HPDE6-E6E7 (cell line): ENCODE data around the gene IL17D.
"Not testable (repeated sequence)": the region's sequence is repeated elsewhere in the genome, so short reads cannot be mapped to it uniquely, and the experiment has no call there.

Source experiments
- DNase-seq: peaks from one replicate; pipeline ENCODE4 v3.0.0; 2011; ENCODE audit warnings: missing footprints; ENCODE audit errors: extremely low spot score

The IL17D gene

DNA sequence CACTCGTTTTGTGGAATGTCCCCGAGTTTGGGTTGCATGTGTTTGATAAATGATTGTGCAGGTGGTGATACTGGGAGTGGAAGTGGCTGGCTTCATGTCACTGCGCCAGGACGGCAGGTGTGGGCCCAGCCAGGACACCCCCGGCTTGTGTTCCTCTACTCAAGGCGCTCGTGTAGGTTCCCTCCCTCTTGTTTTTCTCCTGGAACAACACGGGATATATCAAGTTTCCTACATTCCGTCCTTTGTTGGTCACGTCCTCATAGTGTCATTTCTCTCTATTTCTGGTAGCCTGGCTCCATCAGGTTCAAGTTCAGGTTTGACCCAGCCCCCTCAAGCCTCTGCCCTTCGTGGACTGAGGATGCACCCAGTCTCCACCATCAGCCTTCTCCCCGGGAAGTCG lies 16.3 kb downstream of the IL17D start:
- DNase-seq = no peak

DNA sequence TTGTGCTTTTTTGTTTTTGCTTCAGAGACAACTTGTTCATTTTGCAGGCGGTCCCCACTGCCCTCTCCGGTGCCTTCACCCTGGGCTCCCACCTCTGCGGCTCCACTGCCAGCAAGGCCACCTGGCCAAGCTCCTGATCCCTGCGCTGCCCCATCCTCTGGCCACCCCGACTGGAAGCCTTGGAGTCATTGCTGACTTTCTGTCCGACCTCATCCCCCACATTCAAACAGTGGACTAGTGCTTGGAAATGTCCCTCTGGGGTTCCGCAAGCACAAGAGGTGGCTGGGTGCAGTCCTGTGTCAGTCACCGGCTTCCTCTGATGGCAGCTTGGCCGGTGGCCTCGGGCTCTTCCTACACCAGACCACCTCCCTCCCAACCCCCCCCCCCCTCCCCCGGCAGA lies 17.0 kb downstream of the IL17D start:
- no peak for DNase-seq

DNA sequence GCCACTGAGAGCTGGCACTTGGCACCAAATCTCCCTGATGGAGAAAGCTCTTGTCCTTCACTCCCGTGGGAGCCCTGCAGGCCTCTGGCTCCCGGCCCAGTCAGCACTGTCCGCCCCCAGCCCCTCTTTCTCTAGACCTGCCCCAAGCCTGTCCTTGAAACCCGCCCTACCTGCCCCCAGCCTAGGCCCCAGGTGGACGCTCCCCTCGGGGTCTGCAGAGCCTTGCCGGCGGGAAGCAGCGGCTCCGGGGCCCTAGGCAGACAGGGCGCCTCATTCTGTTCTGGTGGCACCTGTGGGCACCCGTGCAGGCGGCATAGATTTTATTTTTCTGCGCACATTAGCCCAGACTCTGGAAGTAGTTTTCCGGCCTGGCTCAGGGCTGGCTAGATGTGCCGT lies 17.6 kb downstream of the IL17D start:
- DNase-seq = no peak

DNA sequence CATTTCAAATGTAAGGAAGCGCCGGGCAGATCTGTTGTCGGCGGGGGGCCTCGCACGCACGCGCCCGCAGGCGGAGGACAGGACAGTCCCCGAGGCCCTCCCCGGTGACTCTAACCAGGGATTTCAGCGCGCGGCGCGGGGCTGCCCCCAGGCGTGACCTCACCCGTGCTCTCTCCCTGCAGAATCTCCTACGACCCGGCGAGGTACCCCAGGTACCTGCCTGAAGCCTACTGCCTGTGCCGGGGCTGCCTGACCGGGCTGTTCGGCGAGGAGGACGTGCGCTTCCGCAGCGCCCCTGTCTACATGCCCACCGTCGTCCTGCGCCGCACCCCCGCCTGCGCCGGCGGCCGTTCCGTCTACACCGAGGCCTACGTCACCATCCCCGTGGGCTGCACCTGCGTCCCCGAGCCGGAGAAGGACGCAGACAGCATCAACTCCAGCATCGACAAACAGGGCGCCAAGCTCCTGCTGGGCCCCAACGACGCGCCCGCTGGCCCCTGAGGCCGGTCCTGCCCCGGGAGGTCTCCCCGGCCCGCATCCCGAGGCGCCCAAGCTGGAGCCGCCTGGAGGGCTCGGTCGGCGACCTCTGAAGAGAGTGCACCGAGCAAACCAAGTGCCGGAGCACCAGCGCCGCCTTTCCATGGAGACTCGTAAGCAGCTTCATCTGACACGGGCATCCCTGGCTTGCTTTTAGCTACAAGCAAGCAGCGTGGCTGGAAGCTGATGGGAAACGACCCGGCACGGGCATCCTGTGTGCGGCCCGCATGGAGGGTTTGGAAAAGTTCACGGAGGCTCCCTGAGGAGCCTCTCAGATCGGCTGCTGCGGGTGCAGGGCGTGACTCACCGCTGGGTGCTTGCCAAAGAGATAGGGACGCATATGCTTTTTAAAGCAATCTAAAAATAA lies 18.2 kb downstream of the IL17D start:
- DNase-seq = no peak

DNA sequence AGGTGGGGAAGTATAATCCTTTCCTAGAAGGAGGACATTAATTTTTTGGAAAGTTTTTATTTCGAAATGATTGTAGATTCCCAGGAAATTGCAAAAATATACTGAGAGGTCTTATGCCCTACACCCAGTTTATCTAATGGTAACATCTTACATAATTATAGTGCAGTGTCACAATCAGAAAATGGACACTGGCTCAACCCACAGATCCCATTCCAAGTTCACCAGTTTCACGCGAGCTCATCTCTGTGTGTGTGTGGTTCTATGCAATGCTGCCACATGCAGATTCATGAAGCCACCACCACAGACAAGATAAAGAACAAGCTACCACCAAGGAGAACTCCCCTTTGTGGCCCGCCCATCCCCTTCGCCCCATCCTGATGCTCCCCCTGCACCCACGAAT lies 24.4 kb downstream of the IL17D start:
- DNase-seq = no peak

DNA sequence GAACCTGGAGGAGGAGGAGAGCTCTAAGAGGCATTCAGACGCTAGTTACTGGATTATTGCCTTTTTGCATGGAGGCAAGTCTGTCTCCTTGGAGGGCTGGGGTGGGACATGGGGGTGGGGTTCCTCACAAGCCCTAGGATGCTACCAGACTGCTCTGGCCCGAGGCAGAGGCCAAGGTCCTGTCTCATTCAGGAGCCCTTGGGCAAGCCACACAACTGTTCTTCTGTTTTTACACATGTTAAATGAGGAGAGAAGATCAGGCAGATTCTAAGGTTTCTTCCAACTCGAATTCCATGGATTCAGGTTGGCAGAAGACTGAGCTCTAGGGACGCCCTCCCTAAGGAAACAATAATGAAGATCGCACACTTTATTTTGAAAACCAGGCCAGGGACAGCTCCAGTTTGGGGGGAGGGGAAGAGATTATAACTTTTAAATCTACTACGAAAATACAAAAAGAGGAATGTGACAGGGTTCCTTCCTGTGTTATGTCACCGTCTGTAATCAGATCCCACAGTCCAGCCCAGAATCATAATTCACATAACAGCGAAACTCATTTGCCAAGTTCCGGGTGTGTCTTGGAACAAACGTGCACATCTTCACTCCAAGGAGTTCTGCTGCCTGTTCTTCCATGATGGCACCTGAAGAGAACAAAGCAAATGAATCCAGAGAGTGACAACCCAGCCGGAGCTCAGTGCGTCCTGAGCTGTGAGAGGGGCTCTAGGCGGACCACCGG lies 25.2 kb downstream of the IL17D start:
- DNase-seq = no peak

DNA sequence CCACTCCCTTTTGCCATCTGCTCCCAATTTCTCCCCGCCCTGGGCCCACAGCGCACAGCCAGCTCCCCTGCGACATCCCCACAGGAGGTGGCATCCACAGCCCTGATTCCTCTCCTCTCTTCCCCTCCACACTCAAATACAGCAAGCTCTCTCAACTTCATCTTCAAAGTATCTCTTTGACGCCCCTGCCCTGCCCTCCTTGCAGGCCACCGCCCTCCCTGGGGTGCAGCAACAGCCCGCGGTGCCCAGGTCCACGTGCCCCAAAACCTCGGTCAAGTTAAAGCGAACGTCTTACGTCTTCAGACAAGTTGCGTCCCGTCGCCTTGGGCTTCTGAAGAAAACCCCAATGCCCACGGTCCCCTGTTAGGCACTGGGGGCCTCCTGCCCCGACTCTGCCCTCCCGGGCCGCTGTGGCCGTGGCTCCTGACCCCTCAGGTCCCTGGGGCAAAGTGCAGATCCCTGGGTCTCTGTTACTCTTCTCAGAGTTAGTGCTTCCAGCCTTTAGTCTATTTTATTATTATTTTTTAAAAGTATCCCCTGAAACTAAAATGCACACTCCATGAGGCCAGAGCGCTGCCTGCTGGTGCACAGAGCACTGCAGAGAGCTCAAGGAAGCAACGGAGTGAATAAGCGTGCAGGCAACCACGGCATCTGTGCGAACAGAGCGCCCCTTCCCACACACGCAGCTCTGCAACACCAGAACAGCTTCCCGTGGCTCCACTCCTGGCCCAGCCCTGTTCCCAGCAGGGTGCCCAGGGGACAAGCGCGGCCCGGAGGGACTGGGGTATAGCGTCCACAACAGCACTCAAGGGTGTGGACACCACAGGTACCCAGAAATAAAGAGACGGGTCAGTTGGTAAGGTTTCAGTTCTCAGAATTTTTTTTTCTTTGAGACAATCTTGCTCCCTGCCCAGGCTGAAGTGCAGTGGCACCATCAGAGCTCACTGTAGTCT lies 26.4 kb downstream of the IL17D start:
- no peak for DNase-seq

DNA sequence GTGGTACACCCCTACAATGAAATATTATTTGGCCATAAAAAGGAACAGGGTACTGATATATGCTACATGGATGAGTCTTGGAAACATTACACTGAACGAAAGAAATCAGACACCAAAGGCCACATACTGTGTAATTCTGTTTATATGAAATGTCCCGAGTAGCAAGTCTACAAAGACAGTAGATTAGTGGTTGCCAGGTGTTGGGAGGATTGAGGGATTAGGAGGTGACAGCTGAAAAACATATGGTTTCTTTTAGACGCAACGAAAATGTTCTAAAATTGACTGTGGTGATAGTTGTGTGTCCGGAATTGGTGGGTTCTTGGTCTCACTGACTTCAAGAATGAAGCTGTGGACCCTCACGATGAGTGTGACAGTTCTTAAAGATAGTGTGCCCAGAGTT lies 35.1 kb downstream of the IL17D start:
- no peak for DNase-seq

DNA sequence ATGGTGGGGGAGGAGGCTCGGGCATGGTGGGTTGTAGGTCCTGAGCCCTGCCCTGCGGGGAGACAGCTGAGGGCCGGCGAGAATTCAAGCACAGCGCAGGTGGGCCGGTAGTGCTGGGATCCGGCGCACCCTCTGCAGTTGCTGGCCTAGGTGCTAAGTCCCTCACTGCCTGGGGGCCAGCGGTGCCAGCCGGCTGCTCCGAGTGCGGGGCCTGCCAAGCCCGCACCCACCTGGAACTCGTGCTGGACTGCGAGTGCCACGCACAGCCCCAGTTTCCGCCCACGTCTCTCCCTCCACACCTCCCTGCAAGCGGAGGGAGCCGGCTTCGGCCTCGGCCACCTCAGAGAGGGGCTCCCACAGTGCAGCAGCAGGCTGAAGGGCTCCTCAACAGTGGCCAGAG lies 36.5 kb downstream of the IL17D start:
- no peak for DNase-seq

DNA sequence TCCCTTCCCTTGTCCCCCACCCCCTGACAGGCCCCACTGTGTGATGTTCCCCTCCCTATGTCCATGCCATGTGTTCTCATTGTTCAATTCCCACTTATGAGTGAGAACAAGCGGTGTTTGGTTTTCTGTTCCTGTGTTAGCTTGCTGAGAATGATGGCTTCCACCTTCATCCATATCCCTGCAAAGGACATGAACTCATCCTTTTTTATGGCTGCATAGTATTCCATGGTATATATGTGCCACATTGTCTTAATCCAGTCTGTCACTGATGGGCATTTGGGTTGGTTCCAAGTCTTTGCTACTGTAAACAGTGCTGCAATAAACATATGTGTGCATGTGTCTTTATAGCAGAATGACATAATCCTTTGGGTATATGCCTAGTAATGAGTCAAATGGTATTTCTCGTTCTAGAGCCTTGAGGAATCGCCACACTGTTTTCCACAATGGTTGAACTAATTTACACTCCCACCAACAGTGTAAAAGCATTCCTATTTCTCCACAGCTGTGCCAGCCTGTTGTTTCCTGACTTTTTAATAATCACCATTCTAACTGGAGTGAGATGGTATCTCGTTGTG lies 40.4 kb downstream of the IL17D start:
- not testable (repeated sequence) for DNase-seq

DNA sequence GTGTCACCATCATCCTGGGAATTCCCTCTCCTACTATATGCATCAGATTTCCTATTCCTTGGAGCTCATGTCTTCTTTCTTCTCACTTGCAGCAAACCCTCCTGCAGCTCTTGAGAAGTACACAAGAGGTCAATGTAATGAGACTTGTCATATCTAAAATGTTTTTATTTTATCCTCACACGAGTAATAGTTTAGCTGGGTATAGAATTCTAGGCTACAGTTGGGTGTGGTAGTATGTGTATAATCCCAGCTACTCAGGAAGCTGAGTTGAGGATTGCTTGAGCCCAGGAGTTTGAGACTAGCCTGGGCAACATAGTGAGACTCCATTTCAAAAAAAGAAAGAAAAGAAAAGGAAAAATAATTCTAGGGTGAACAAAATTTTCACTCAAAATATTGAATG lies 45.9 kb downstream of the IL17D start:
- DNase-seq = no peak

DNA sequence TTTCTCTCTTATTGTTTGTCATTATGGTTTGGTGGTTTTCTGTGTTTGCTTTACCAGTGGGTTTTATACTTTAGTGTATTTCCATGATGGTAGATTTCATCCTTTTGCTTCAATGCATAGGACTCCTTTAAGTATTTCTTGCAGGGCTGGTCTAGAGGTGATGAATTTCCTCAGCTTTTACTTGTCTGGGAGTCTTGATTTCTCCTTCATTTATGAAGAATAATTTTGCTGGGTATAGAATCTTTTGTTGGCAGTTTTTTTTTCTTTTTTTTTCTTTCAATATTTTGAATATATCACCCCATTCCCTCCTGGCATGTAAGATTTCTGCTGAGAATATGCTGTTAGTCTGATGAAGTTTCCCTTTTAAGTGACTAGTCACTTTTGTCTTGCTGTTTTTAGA lies 50.5 kb downstream of the IL17D start:
- no peak for DNase-seq

DNA sequence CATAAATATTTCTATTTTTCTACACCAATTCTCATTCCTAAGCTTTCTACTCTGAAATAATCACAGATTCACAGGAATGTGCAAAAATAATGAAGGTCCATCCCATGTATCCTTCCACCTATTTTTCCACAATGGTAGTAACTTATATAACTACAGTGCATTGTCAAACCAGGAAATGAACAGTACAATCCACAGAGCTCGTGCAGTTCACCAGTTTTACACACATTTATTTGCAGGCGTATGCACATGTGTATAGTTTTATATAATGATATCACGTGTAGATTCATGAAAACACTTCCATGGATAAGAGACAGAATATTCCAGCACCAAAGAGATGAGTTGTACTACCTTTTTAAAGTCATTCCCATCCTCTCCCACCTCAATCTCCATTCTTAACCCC lies 57.4 kb downstream of the IL17D start:
- no peak for DNase-seq

DNA sequence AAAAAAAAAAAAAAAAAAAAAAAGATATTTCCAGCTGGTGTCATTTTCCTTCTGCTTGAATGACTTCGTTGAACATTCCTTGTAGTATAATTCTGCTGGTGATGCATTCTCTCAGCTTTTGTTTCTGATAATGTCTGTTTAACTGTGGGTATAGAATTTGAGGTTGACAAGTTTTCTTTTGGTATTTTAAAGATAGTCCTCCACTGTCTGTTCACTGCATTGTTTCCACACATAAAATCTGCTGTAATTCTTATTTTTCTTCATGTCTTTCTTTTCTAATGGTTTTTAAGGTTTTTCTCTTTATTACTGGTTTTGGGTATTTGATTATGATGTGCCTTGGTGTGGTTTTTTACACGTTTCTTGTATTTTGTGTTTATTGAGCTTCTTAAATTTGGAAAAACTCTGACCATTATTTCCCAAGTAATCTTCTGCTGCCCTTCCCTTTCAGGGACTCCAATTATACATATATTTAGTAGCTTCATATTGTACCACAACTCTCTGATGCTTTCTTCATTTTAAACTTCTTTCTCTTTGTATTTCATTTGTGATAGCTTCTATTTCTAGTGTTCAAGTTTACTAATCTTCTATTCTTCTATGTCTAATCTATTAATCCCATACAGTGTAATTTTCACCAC lies 63.9 kb downstream of the IL17D start:
- DNase-seq = no peak

DNA sequence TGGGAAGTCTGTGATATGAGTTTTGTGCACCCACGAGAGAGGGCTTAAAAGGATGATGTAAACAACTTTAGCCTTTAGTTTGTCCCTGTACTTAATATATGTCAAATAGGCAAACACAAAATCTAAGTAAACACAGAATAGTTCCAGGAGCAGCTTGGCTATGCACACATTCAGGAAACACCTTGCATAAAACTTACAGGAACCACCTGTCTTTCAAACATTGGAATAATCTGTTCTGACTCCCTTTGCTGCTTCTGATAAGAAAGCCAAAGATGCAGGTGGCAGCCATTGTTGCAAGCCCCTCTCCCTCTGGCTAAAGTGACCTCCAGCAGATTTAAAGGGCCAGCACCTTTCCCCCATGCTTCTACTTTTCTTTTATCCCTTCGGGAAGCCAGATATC lies 65.6 kb downstream of the IL17D start:
- no peak for DNase-seq

DNA sequence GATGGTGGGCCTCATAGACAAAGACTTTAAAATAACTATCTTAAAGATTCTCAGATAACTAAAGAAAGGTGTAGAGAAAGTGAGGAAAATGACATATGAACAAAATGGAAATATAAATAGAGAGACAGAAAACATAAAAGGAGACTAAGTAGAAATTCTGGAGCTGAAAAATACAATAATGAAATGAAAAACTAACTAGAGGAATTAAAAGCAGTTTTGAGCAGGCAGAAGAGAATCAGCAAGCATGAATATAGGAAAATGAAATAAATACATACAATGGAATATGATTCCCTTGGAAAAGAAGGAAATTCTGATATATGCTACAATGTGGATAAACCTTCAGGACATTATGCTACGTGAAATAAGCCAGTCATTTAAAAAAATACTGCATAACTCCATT lies 66.3 kb downstream of the IL17D start:
- no peak for DNase-seq
